K562 (cell line): ENCODE data around the gene FAM107B. TPM values are rescaled to one million over a fixed set of nuclear protein-coding genes. Genes with fewer than 3 reads are reported as not detected.
"Not testable (repeated sequence)": the region's sequence is repeated elsewhere in the genome, so short reads cannot be mapped to it uniquely, and the experiment has no call there.

ENCODE experiments used
- ATAC-seq: fragments of 200-7000 bp; cut with Tn5 transposase; 3 replicates; pipeline ENCODE4 v1.9.1; 2020; ENCODE audit warnings: moderate library complexity
- BruUV-seq: library from RNA; stranded (reverse); fragments of 400-500 nt; replicated peaks from 2 replicates; lab custom pipeline; 2021; lab: Mats Ljungman, UMichigan
- CTCF ChIA-PET: fragments of 300-600 bp; formaldehyde crosslinking; extraction: SDS; loops from one replicate; lab custom pipeline; 2021; ENCODE audit warnings: low intra/inter-chr PET ratio; lab: Yijun Ruan, JAX
- POLR2A ChIA-PET: fragments of 300-600, 350-650 bp; sonication (Branson Sonifier 250); formaldehyde crosslinking; extraction: SDS; loops from one replicate; lab custom pipeline; 2021; ENCODE audit warnings: antibody characterized with exemption, inconsistent platforms; lab: Yijun Ruan, JAX
- DNase-seq, 4 experiments: peaks; one replicate each; pipeline versions ENCODE4 v3.0.0 to v3.0.0-alpha.2; 2011 to 2018; ENCODE audit warnings: low spot score in 3 of 4, mixed read lengths in 3 of 4; ENCODE audit errors: extremely low read depth in 1 of 4
- FAIRE-seq: peaks from 2 replicates; lab custom pipeline; 2011; peaks lifted over from hg19 to GRCh38; lab: Jason Lieb, UNC
- H2AFZ ChIP-seq: 2 replicates; pipeline ENCODE4 v1.6.0; 2011; ENCODE audit warnings: low read depth, low read length, control low read depth, inconsistent platforms
- H3K27ac ChIP-seq: fragments of 200-600 bp; 3 replicates; pipeline ENCODE4 v1.8.0; 2011; ENCODE audit warnings: low read depth, mild to moderate bottlenecking, control low read depth, inconsistent platforms, low read length, moderate library complexity, mixed read lengths; ENCODE audit errors: extremely low read depth
- H3K27me3 ChIP-seq, 2 experiments: fragments of 300-600 bp in 1 of 2; 2 replicates in 1 of 2; 3 replicates in 1 of 2; pipeline versions ENCODE4 v1.6.0 to v1.8.0; 2011; ENCODE audit warnings: inconsistent platforms in 2 of 2, low read length in 2 of 2, mild to moderate bottlenecking in 1 of 2, mixed read lengths in 1 of 2, moderate library complexity in 1 of 2; ENCODE audit not compliant: control insufficient read depth in 2 of 2, insufficient read depth in 2 of 2
- H3K36me3 ChIP-seq: fragments of 300-600 bp; 3 replicates; pipeline ENCODE4 v1.8.0; 2011; ENCODE audit warnings: mild to moderate bottlenecking, low read length, inconsistent platforms; ENCODE audit not compliant: control insufficient read depth, insufficient read depth
- H3K4me1 ChIP-seq, 2 experiments: fragments of 200-600 bp in 1 of 2; replicated peaks in 1 of 2; 2 replicates in 1 of 2; 3 replicates in 1 of 2; pipeline versions ENCODE4 v1.5.1 to v1.8.0; 2011; ENCODE audit warnings: inconsistent platforms in 2 of 2, low read length in 2 of 2, mild to moderate bottlenecking in 1 of 2, mixed read lengths in 1 of 2, moderate library complexity in 1 of 2; ENCODE audit not compliant: control insufficient read depth in 2 of 2, insufficient read depth in 2 of 2
- H3K4me2 ChIP-seq: 2 replicates; pipeline ENCODE4 v1.6.1; 2011; ENCODE audit warnings: low read length, control low read depth, inconsistent platforms, mixed read lengths; ENCODE audit not compliant: insufficient read depth
- H3K4me3 ChIP-seq: fragments of 200-600 bp; sonication (generic), shearing (Covaris generic); 2 replicates; pipeline ENCODE4 v1.5.1; 2016; ENCODE audit warnings: control low read depth, inconsistent platforms
- H3K79me2 ChIP-seq: fragments of 200-600 bp; 3 replicates; pipeline ENCODE4 v1.8.0; 2011; ENCODE audit warnings: low read length, inconsistent platforms; ENCODE audit not compliant: control insufficient read depth, insufficient read depth
- H3K9ac ChIP-seq, 2 experiments: 2 replicates each; pipeline versions ENCODE4 v1.6.0 to v1.6.1; 2011; ENCODE audit warnings: low read depth in 2 of 2, low read length in 2 of 2, control low read depth in 1 of 2, inconsistent platforms in 1 of 2, mild to moderate bottlenecking in 1 of 2, mixed read lengths in 1 of 2; ENCODE audit not compliant: insufficient read depth in 1 of 2
- H3K9me1 ChIP-seq: one replicate; pipeline ENCODE4 v1.6.0; 2011; ENCODE audit warnings: inconsistent platforms, mild to moderate bottlenecking, low read length, moderate library complexity; ENCODE audit not compliant: control insufficient read depth, insufficient read depth
- H3K9me3 ChIP-seq: replicated peaks from 2 replicates; pipeline ENCODE4 v1.5.1; 2011; ENCODE audit warnings: low read depth, low read length, inconsistent platforms; ENCODE audit not compliant: control insufficient read depth, insufficient read depth
- H4K20me1 ChIP-seq: replicated peaks from 2 replicates; pipeline ENCODE4 v1.6.1; 2011; ENCODE audit warnings: low read length, inconsistent platforms, mixed read lengths; ENCODE audit not compliant: control insufficient read depth, insufficient read depth
- CEBPB ChIP-seq: fragments of 450-650 bp; IDR thresholded peaks from 2 replicates; pipeline ENCODE4 v1.6.1; 2016; ENCODE audit warnings: missing genetic modification characterization, missing compliant biosample characterization
- CHD1 ChIP-seq: fragments of 200-600 bp; sonication (generic); IDR thresholded peaks from one replicate; pipeline ENCODE4 v1.6.1; 2012; ENCODE audit warnings: mild to moderate bottlenecking, moderate library complexity, low read length, inconsistent platforms
- DNMT1 ChIP-seq: fragments of 450-650 bp; IDR thresholded peaks from 2 replicates; pipeline ENCODE4 v1.6.1; 2016; ENCODE audit warnings: antibody characterized with exemption, mild to moderate bottlenecking
- ELF1 ChIP-seq: fragments of 200-800 bp; sonication (Bioruptor generic); IDR thresholded peaks from 2 replicates; pipeline ENCODE4 v1.6.1; 2016; ENCODE audit warnings: missing genetic modification characterization, missing compliant biosample characterization
- HSF4 ChIP-seq: fragments of 250-450 bp; sonication (Bioruptor Pico); IDR thresholded peaks from 2 replicates; pipeline ENCODE4 v2.1.2; 2022; ENCODE audit warnings: mild to moderate bottlenecking, moderate library complexity, borderline replicate concordance
- MYNN ChIP-seq, 2 experiments: sonication (generic); formaldehyde crosslinking in 1 of 2; IDR thresholded peaks; 2 replicates each; pipeline versions ENCODE4 v1.5.0 to v1.6.1; 2016 to 2020; ENCODE audit warnings: antibody characterized with exemption in 1 of 2, missing genetic modification reagents in 1 of 2
- NEUROD1 ChIP-seq: fragments of 150-350 bp; IDR thresholded peaks from 2 replicates; pipeline ENCODE4 v1.6.1; 2014; ENCODE audit warnings: borderline replicate concordance, low read length, low read depth; ENCODE audit not compliant: partially characterized antibody
- SIX5 ChIP-seq, 2 experiments: IDR thresholded peaks; 2 replicates each; pipeline ENCODE4 v1.6.1; 2011; ENCODE audit warnings: low read length in 2 of 2, borderline replicate concordance in 1 of 2, low read depth in 1 of 2, mild to moderate bottlenecking in 1 of 2, moderate library complexity in 1 of 2; ENCODE audit not compliant: insufficient read depth in 1 of 2
- WGBS: fragments of 100-300 bp; shearing (Covaris generic); methylation state at CpG from one replicate; pipeline ENCODE4 v1.1.6; 2016; ENCODE audit warnings: low coverage, mixed read lengths; ENCODE audit not compliant: insufficient coverage; ENCODE audit errors: missing lambda C conversion rate; 5-methylcytosine and 5-hydroxymethylcytosine counted together
- in situ Hi-C: fragments of 300-500 bp; cut with MboI; formaldehyde crosslinking; loops from 4 replicates; pipeline ENCODE4 v1.15.0; 2018; ENCODE audit warnings: inconsistent platforms, mixed read lengths
- intact Hi-C: fragments of 100-400 bp; cut with micrococcal nuclease; formaldehyde crosslinking; loops from 2 replicates; pipeline ENCODE4 v1.14.2; 2022
- polyA plus RNA-seq, 8 experiments: library from polyadenylated mRNA; depleted of rRNA in 4 of 8; stranded (reverse) in 5 of 8; unstranded in 3 of 8; fragments of >200 nt; fragmentation: Nextera tagmentation in 2 of 8; fragmentation: Illumina TruSeq in 1 of 8; extraction: Ambion mirVana in 2 of 8; extraction: Trizol in 1 of 8; gene quantifications; 2 replicates each; pipeline versions ENCODE4 v1.2.1 to v1.2.3, GENCODE V29; 2011 to 2014; ENCODE audit warnings: inconsistent platforms in 1 of 8, missing spikeins in 1 of 8
- total RNA-seq, 7 experiments: library from RNA; depleted of rRNA in 6 of 7; stranded (reverse); fragments of >200 nt in 6 of 7; fragmentation: Illumina TruSeq in 2 of 7; extraction: Trizol in 2 of 7; gene quantifications; 2 replicates each; pipeline versions ENCODE4 v1.2.1 to v1.2.3, GENCODE V29; 2011 to 2021; ENCODE audit warnings: low replicate concordance in 1 of 7
- TF ChIP-seq, protein P1 (sequence below), 2 experiments: fragments of 450-650 bp in 1 of 2; IDR thresholded peaks; 2 replicates each; pipeline ENCODE4 v1.6.1; 2011 to 2017; ENCODE audit warnings: low read depth in 2 of 2, antibody characterized with exemption in 1 of 2, borderline replicate concordance in 1 of 2, low read length in 1 of 2, mild to moderate bottlenecking in 1 of 2, mixed read lengths in 1 of 2; ENCODE audit not compliant: control insufficient read depth in 1 of 2

The FAM107B gene
- total and polyA plus RNA-seq, 9 of the 15 experiments (the other 6 are each of a cell fraction or from before 2014, with no cell fraction given): 0.40 to 2.8 (median 1.4) TPM

DNA sequence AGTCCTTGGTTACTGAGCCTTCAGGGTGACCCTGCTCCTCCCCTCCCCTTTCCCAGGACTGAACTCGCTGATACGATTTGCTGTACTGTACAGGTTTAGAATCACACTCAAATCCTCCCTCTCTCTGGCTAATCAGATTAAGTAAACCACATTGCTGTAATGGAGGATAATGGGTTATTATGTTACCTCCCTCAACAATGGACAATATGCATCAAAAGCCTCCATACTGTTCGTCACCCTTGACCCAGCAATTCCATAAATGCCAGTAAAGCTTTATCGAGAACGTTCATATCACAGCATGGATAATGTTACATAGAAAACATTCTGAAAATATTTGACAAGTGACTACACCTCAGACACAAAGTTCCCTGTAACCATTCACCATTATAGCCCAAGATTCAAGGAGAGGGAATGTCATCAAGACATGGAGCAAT is 61.7 kb downstream of the FAM107B start:
- ChIA-PET POLR2A (interaction anchor here (0.6 kb wide), 1 partner anchor 370 kb away, joined by 3 read pairs; no protein-coding TSS in a partner anchor), CTCF (no interaction called here)
- H3K9ac ChIP-seq: no peak overlapping the region
- FAIRE-seq (no peak), DNase-seq (no peak), ATAC-seq (no peak)
- H2AFZ ChIP-seq: no peak overlapping the region
- WGBS: 1% methylated on average over 5 of the region's 5 CpGs
- intact Hi-C loops (no loop called here), in situ Hi-C loops (no loop called here)
- H3K36me3 ChIP-seq: no peaks in the 10 kb centered on the region
- no peaks in the 10 kb centered on the region for H4K20me1 ChIP-seq
- H3K27ac ChIP-seq: no peak overlapping the region
- no peaks in the 10 kb centered on the region for H3K4me1 ChIP-seq
- no peak overlapping the region for H3K4me3 ChIP-seq
- peaks cover 0 to 18% of the 10 kb centered on the region in 2 experiments; a peak in 2 of 5 replicates for H3K27me3 ChIP-seq
- TF ChIP-seq CEBPB (tag): no peak
- no peak for TF ChIP-seq CHD1
- TF ChIP-seq, protein P1, sequence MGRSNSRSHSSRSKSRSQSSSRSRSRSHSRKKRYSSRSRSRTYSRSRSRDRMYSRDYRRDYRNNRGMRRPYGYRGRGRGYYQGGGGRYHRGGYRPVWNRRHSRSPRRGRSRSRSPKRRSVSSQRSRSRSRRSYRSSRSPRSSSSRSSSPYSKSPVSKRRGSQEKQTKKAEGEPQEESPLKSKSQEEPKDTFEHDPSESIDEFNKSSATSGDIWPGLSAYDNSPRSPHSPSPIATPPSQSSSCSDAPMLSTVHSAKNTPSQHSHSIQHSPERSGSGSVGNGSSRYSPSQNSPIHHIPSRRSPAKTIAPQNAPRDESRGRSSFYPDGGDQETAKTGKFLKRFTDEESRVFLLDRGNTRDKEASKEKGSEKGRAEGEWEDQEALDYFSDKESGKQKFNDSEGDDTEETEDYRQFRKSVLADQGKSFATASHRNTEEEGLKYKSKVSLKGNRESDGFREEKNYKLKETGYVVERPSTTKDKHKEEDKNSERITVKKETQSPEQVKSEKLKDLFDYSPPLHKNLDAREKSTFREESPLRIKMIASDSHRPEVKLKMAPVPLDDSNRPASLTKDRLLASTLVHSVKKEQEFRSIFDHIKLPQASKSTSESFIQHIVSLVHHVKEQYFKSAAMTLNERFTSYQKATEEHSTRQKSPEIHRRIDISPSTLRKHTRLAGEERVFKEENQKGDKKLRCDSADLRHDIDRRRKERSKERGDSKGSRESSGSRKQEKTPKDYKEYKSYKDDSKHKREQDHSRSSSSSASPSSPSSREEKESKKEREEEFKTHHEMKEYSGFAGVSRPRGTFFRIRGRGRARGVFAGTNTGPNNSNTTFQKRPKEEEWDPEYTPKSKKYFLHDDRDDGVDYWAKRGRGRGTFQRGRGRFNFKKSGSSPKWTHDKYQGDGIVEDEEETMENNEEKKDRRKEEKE (IDR thresholded peaks at IDR 0.05; ENCODE audit: borderline replicate concordance in 1 of 2, control insufficient read depth in 1 of 2, low read depth in 2 of 2, low read length in 1 of 2): no peak
- no peak for TF ChIP-seq ELF1
- TF ChIP-seq MYNN (IDR thresholded peaks at IDR 0.05): no peak
- no peak for TF ChIP-seq MYNN (CRISPR knock-in tag; IDR thresholded peaks at IDR 0.05)
- no peak for TF ChIP-seq DNMT1
- no peak for TF ChIP-seq SIX5 (IDR thresholded peaks at IDR 0.05; ENCODE audit: borderline replicate concordance in 1 of 2, insufficient read depth in 1 of 2, low read depth in 1 of 2, low read length in 2 of 2)
- TF ChIP-seq NEUROD1: no peak
- no peak for TF ChIP-seq HSF4 (CRISPR knock-in tag)
- no peaks in the 10 kb centered on the region for H3K9me3 ChIP-seq
- BruUV-seq: no TSS peak
- no peak overlapping the region for H3K4me2 ChIP-seq
- H3K9me1 ChIP-seq: no peaks in the 10 kb centered on the region
- no peaks in the 10 kb centered on the region for H3K79me2 ChIP-seq

DNA sequence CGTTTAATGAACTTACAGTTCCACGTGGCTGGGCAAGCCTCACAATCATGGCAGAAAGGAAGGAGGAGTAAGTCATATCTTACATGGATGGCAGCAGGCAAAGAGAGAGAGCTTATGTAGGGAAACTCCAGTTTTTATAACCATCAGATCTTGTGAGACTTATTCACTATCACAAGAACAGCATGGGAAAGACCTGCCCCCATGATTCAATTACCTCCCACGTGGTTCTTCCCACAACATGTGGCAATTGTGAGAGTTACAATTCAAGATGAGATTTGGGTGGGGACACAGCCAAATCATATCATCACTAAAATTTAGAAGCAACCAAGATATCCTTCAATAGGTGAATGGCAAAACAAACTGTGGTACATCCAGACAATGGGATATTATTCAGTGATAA is 65.4 kb downstream of the FAM107B start:
- H3K79me2 ChIP-seq, H3K9me3 ChIP-seq, H2AFZ ChIP-seq, H3K36me3 ChIP-seq, FAIRE-seq, H3K4me2 ChIP-seq, BruUV-seq, ATAC-seq, intact Hi-C loops, H3K9ac ChIP-seq, CTCF ChIA-PET, H4K20me1 ChIP-seq, DNase-seq, H3K4me1 ChIP-seq, H3K4me3 ChIP-seq, H3K27ac ChIP-seq, H3K9me1 ChIP-seq, in situ Hi-C loops: not testable (repeated sequence)
- H3K27me3 ChIP-seq: peaks cover 0 to 12% of the 10 kb centered on the region in 2 experiments; a peak in 2 of 5 replicates
- 0% methylated on average over 3 of the region's 3 CpGs for WGBS
- POLR2A ChIA-PET: interaction anchor here (1.0 kb wide), 1 partner anchor 10 kb away, joined by 3 read pairs; no protein-coding TSS in a partner anchor
